NOMO-1 treated with dmso at 0.1 percent for 144 hours (cell line): ENCODE data around the gene TBCK.
"Not testable (repeated sequence)": the region's sequence is repeated elsewhere in the genome, so short reads cannot be mapped to it uniquely, and the experiment has no call there.

ENCODE experiments used
- DNase-seq: peaks from one replicate; lab custom pipeline; 2025; ENCODE audit not compliant: unreplicated experiment; lab: John Stamatoyannopoulos, UW

TBCK gene

GRCh38 chr4:106132045-106132444 lies 184.0 kb downstream of the TBCK start:
- no peak for DNase-seq

GRCh38 chr4:106126062-106126461 lies 189.9 kb downstream of the TBCK start:
- no peak for DNase-seq

- not testable (repeated sequence) for DNase-seq
Observed at GRCh38 chr4:106119949-106120555, 196.0 kb downstream of the TBCK start.

GRCh38 chr4:106116025-106116424 lies 200.0 kb downstream of the TBCK start:
- no peak for DNase-seq

- DNase-seq: no peak
Observed at GRCh38 chr4:106114270-106114669, 201.7 kb downstream of the TBCK start.

- DNase-seq: not testable (repeated sequence)
Observed at GRCh38 chr4:106111778-106112469, 204.1 kb downstream of the TBCK start.

GRCh38 chr4:106109929-106110328 lies 206.1 kb downstream of the TBCK start:
- DNase-seq: no peak

- no peak for DNase-seq
Observed at GRCh38 chr4:106105697-106106096, 210.3 kb downstream of the TBCK start.

GRCh38 chr4:106104276-106104675 lies 211.7 kb downstream of the TBCK start:
- no peak for DNase-seq

GRCh38 chr4:106096454-106096853 lies 219.6 kb downstream of the TBCK start:
- DNase-seq: no peak

- no peak for DNase-seq
Observed at GRCh38 chr4:106095408-106095807, 220.6 kb downstream of the TBCK start.

- no peak for DNase-seq
Observed at GRCh38 chr4:106092361-106093040, 223.5 kb downstream of the TBCK start.

- DNase-seq: no peak
Observed at GRCh38 chr4:106090826-106091225, 225.2 kb downstream of the TBCK start.

- DNase-seq: no peak
Observed at GRCh38 chr4:106083065-106083464, 232.9 kb downstream of the TBCK start.

GRCh38 chr4:106080376-106080775 lies 235.6 kb downstream of the TBCK start:
- DNase-seq: no peak

- DNase-seq: no peak
Observed at GRCh38 chr4:106079616-106080015, 236.4 kb downstream of the TBCK start.

- no peak for DNase-seq
Observed at GRCh38 chr4:106065018-106065417, 251.0 kb downstream of the TBCK start.

GRCh38 chr4:106063009-106063408 lies 253.0 kb downstream of the TBCK start:
- DNase-seq: no peak

- no peak for DNase-seq
Observed at GRCh38 chr4:106062452-106062875, 253.5 kb downstream of the TBCK start.

GRCh38 chr4:106058921-106059320 lies 257.1 kb downstream of the TBCK start:
- no peak for DNase-seq

- no peak for DNase-seq
Observed at GRCh38 chr4:106056914-106057313, 259.1 kb downstream of the TBCK start.

- DNase-seq: no peak
Observed at GRCh38 chr4:106051514-106051913, 264.5 kb downstream of the TBCK start.
